MV-4-11 (cell line): Measurements from ENCODE around the gene MTPN.

Source experiments
- DNase-seq: peaks from one replicate; lab custom pipeline; 2025; lab: John Stamatoyannopoulos, UW

Gene MTPN

DNA sequence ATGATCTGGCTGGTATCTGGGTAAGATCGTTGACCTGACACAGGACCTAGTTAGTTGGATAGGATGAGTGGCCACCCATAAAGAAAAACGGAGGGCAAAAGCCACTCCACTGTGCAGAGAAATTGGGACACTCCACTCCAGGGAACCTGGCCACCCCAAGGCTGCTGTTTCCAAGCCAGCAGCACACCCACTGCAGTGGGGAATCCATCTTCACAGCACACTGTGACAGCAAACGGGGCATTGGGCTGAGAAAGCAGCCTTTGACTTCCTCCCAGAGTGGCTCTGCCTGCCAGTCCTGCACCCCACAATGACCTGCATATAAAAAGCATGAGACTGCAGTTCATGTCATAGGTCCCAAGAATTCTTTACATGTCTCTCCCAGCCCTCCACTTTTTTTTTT, 52.9 kb downstream of the MTPN start:
- no peak for DNase-seq

DNA sequence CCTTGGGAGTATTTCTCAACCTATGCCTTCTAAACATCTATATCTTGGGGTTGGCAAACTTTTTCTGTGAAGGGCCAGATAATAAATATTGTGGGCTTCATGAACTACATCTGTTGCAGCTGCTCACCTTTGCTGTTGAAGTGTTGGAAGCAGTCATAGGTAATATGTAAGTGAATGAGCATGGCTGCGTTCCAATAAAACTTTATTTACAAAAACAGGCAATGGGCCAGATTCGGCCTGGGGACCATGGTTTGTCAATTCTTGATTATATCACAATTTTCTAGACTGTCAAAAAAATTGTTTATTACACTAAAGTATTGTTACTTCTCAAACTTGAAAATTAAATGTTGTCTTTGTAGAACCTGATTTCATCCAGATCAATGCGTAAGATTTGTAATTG, 54.9 kb downstream of the MTPN start:
- DNase-seq, result no peak

DNA sequence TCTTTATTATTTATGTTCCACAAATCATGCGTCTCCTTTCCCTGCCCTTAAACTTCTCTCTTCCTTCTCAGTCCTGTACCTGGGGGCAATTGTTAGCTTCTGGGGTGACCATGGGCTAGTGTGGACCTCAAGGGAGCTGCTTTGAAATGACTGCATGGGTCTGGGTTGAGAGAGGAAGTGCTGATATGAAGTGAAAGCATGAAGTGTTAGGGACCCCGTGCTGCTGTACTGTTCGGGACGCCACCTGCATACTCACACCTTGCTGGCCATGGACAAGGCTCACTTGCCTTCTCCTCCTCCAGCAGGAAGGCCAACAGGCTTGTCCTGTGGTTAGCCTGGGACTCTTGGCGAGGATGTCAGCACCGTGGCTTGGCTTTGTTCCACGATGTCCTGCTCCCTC, 56.7 kb downstream of the MTPN start:
- DNase-seq, result no peak

DNA sequence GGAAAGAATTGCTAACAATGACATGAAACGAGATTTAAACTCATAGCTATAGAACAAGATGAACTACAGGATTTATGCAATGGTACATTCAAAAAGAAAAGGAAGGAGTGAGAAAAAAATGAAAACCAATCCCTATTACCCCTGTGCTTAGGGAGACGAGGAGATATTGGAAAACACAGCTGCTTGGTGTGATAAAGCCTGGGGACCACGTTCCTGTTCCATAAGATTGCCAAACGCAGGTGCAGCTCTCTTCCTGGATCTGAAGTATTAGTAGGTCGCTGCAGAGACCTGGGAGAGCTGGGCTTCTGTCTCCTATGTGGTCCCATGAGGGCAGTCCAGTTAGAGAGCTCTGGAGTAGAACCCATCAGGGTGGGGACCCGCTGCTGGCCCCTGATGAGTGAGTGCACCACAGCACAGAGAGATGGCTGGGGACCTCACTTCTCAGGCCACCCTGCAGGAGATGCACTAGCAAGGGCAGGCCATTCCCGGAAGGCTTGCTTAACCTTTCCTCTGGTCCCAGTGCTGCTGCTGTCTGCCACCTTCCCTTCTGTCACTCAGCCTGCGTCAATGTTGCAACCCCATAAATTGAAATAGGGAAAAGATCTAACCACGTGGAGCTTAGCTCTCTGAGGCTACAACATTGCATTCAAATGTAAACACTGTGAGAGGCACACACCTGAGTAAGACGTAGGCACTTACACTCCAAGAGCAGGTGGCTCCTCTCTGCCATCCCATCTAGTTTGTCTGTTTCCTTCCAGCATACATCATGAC, 57.9 kb downstream of the MTPN start:
- DNase-seq, result no peak

DNA sequence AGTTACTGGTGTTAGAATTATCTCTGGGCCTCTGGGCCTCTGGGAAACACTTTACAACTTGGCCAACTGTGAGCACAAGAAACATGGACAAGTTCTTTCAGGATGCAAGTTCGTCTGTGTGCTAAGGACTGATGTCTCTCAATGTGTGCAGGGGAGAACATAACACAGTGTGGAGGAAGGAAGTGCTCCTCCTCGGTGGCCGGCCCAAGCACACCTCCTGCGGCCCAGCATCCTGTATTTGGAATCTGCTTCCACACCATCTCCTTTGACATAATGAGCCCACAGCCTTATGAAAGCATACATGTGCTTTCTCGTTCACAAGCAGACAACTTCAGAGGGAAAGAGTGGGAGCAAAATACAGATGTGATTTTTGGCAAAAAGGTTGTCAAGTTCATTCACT, 59.0 kb downstream of the MTPN start:
- DNase-seq, result no peak

DNA sequence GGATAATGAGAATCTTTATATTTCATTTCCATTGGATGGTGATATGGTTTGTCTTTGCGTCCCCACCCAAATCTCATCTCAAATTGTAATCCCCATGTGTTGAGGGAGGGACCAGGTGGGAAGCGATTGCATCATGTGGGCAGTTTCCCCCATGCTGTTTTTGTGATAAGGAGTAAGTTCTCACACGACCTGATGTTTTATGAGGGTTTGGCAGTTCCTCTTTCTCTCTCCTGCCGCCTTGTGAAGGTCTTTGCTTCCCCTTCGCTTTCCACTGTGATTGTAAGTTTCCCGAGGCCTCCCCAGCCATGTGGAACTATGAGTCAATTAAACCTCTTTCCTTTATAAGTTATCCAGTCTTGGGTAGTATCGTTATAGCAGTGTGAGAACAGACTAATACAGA, 59.4 kb downstream of the MTPN start:
- peak; percentile 69 for DNase-seq

DNA sequence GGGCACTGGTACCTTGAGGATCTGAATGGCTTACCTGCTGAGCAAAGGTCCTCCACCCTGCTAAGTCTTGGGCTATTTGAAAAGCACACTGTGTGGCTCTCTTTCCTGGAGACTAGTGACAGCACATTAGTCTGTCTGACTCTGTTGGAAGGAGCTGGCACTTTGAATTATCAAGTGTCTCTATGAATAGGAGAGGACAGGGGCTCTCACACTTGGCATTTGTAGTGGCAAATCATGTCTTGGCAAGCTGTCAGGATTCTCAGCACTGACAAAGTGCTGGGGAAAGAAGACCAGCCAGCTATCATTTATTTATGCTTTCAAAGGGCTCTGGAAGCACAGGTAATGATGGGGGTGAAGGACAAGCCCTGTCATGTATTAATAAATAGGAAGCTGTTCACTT, 62.8 kb downstream of the MTPN start:
- no peak for DNase-seq

DNA sequence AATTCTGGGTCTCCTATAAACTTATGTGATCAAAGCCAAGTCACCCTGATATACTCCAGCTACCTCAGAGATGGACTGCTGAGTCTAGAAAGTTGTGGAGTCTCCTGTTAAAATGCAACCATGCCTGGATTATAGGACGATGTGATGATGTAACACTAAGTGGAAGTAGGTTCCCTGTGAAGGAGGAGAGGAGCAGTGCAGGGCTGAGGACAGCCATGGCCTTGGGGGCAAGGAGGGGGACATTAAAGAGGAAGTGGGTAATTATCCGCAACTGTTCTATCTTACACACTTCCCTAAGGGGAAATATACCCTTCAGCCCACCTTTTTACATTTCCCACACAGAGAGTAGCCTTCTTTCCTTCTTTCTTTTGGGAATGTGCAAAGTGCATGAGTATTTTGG, 63.8 kb downstream of the MTPN start:
- peak; percentile 74 for DNase-seq

DNA sequence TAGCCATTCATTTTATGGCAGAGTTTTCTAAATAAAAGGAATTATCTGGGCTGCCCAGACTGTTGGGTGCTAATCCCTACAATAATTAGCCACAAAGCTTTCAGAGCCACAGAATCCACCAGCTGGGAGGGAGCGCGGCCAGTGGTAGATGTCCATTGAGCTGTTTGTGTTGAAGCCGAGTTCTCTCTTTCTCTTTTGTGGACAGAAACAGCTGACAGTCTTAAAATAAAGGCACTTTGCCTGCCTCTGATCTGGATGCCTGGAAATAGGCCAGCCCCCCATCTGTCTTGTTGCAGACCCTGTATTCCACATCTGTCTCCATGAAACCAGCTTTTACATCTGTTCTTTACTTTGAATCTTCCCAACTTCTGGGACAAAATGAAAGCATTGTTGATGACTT, 66.1 kb downstream of the MTPN start:
- DNase-seq, result no peak

DNA sequence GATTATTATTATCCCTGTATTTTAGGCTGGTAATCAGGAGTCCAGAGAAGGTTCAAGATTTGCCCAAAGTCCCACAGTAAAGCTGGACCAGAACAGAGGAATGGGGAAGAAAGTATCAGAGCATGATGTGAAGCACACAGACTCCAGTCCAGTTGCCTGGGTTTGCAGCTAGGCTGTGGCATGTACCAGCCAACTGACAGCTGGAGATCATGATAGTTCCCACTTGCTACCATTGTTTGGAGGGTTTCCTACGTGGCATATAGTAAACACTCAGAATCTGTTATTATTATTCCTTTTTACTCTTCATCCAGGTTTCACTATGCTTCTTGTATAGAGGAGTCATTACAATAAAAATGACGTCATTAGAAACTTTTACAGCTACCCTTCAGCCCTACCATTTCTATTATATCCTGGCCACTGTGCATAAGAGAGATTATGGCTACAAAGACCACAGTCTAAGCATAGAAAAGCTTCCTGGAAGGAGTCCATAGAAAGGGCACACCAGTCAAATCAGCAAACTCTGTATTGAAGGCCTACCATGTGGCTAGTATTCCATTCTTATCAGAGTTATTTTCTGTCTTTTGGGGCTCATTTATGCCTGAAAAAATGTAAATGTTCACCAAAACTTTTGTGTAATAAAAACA, 66.6 kb downstream of the MTPN start:
- DNase-seq, result no peak

DNA sequence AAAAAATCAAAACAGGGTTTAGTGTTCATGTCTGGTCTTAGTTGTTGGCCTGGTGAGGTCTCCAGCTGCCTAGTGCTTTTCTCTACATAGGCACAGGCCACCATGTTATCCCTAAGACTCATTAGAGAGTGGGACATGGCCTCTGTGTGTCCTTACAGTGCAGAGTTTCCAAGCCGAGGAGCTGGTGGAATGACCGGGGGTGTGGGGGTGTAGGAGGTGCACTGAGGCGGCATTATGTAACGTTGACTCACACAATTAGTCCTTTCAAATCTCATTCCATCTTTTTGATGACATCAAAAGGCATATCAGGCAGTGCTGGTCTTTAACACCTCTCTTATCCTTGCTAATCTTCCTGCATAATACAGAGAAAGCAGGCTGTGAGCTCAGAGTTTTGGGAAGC, 71.3 kb downstream of the MTPN start:
- DNase-seq, result no peak

DNA sequence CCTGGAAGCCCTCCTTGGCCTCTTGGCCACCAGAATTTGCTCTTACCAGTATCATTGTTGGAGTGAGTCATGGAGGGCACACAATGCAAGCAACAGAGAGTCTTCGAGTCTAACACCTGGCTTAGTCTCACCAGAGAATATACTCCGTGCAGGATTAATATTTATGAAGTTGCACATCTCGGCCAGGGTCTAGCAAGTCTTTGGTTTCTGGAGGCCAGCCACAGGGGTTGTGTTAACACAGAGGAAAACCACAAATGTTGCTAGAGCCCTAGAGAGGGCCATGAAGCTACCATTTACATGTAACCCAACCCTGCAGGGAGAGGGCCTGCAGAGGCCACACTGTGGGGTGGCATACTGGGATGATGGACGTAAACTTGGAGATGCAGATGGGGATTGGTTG, 71.8 kb downstream of the MTPN start:
- DNase-seq, result peak; percentile 10

DNA sequence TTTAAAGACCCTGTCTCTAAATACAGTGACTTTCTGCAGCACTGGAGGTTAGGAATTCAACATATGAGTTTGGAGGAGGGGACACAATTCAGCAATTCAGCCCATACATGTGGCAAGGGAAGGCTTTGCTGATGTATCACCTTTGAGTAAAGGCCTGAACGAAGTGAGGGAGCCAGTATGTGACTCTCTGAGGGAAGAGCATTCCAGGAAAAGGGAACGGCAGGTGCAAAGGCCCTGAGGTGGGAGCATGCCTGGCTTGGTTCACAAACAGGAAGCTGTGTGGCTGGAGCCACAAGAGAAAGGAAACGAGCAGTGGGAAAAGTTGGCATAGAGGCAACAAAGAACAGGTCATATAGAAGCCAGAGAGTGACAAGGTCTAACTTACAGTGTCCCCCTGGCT, 72.9 kb downstream of the MTPN start:
- no peak for DNase-seq

DNA sequence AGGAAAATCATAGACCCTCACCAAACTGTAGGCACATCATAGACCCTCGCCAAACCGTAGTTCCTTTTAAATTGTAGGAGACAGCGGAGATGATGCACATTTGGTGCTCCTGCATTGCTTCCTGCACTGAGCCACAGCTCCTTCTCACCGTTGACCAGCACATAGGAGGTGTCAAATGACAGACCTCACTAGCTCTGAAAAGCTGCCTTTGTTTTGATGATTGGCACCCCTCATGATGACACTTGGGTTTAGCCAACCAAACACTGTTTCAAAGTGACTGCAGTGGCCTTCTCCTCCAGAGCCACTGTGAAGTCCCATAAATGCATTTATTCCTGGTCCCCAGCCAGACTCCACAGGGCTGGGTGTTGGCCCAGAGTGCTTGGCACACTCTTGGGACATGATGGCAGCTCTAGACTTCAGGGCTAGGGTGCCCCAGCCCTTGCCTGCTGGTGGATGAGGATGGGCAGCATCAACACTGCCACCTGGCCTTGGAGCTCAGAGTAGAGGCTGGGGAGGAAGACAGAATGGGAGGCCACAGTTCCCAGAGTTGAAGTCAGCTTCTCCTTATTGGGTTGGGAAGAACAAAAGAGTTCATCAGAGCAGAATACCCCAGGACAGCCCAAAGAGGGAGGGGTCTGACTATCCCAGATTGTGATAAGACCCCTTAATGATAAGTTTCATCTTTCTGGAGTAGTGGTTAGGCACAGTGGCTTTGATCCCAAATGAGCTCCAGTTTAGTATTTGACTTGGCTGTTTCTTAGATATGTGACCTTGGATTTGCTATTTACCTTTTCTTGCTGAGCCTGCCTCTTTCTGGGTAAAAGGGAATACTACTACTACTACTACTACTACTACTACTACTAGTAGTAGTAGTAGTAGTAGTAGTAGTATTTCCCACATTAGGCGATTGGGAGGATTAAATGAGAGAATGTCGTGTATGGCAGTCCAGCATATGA, 75.3 kb downstream of the MTPN start:
- no peak for DNase-seq

DNA sequence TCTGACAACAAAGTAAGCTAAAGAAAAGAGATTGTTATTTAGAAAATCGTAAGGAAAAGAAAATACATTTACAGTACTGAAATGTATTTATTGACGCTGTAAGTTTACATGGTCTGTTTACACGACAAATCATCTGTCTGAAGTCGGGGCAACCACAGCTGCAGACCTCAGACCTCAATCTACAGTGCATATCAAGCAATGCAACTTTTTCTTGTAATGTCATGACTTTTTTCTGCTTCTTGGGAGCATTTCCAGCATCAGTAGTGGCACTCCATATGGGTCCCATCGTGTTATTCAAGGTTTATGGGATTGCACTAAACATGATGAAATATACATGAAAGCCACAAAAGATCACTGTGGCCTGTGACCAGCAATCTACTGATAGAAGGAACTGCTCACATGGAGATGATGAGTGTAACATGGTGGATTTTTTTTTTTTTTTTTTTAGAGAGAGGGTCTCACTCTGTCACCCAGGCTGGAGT, 77.1 kb downstream of the MTPN start:
- DNase-seq, result no peak

DNA sequence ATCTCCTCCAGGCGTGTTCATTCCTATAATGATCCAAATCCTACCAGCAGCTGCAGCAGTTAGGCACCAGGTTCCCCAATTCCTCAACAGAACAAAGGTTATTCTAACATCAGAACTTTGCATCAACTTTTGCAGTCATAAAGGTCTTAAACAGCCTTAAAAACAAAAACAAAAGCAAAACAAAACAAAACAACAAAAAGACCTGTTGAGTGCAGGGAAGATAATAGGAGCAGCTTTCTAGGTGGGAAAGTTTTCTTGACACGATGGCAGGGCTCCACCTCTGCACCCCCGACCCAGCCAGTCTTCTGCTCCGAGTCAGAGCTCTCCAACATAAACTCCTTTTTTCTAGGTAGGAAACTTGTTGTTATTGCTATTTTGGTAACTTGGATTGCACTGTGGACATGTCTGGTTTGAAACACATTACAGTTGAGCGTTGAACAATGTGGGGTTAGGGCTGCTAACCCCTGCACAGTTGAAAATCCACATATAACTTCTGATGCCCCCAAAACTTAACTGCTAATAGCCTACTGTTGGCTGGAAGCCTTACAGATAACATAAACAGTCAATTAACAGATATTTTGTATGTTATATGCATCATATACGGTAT, 77.6 kb downstream of the MTPN start:
- no peak for DNase-seq

DNA sequence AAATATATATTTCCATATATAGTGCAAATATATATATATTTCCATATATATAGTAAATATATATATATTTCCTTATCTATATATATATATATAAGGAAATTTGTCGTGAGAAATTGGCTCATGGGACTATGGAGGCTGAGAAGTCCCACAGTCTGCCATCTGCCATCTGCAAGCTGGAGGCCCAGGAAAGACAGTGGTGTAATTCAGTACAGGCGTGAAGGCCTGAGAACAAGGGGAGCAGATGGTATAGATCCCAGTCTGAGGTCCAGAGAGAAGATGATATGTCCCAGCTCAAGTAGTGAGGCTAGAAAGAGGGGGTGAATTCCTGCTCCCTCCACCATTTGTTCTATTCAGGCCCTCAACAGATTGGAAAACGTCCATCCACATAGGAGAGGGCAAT, 78.9 kb downstream of the MTPN start:
- DNase-seq, result no peak

DNA sequence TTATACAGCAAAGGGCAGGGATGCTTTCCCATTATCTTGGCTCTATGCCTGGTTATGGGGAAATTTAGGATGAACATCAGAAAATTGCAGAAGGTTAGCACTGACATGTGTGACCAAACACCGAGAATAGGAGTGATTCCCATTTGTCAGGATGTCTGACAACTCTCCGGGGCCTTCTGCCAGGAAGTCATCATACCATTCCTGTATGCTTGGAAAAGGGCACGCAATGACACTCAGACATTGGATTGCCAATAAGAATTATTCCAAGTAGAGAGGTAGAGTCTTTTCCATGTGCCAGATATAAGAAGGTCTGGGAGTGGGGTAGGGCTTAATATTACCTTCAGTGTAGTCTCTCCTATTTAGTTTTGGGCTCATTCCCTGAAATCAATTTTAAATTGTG, 82.3 kb downstream of the MTPN start:
- DNase-seq, result no peak

DNA sequence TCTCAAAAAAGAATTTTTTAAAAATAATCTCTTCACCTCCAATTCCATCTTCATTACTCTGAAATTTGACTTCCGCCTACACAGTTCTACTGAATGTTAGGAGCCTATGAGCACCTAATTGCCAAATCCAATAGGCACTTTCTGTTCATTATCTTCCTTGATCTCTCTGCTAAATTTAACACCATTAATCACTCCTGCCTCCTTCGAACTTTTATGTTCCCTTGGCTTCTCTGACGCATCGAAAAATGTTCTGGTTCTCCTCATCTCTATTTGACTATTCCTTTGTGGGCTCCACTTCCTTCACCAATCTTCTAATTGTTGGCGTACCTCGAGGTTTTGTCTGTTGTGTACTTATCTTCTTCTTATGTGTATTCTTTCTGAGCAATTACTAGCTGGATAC, 87.3 kb downstream of the MTPN start:
- no peak for DNase-seq

DNA sequence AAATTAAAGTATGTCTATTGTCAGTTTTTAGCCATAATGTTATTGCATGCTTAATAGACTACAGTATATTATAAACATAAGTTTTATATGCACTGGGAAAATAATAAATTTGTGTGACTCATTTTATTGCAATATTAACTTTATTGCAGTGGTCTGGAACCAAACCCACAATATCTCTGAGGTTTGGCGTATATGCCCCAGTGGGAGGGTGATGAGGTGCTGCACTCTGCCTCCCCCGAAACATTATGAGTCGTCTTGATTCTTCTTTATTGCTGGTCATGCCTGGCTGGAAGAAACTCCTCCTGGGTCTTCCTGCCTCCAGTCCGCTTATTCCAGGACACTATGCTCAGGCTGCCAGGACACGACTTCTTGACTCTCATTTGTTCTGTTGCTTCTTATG, 88.4 kb downstream of the MTPN start:
- no peak for DNase-seq

DNA sequence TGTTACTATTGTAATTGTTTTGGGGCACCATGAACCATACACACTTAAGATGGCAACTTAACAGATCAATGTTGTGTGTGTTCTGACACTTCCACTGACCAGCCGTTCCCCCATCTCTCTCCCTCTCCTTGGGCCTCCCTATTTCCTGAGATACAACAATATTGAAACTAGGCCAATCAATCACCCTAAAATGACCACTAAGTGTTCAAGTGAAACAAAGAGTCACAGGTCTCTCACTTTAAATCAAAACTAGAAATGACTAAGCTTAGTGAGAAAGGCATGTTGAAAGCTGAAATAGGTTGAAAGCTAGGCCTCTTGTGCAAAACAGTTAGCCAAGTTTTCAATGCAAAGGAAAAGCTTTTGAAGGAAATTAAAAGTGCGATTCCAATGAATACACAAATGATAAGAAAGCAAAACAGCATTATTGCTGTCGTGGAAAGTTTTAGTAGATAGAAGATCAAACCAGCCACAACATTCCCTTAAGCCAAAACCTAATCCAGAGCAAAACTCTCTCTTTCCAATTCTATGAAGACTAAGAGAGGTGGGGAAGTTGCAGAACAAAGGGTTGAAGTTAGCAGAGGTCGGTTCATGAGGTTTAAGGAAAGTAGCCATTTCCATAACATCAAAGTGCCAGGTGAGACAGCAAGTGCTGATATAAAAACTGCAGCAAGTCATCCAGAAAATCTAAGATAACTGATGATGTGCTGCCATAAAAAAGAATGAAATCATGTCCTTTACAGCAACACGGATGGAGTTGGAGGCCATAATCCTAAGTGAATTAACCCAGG, 90.6 kb downstream of the MTPN start:
- no peak for DNase-seq
